OCI-LY3 (cell line): ENCODE results near the gene THSD7B.

Experiments used
- H2AFZ ChIP-seq: fragments of 200-600, 300-600 bp; shearing (Covaris generic); 2 replicates; pipeline ENCODE4 v1.6.0; 2014; ENCODE audit warnings: antibody characterized with exemption, low read depth, low read length
- H3K27ac ChIP-seq: fragments of 200-600, 300-600 bp; sonication (generic); 2 replicates; pipeline ENCODE4 v1.5.1; 2014; ENCODE audit warnings: mild to moderate bottlenecking, low read length, moderate library complexity, mixed read lengths
- H3K27me3 ChIP-seq: fragments of 200-600, 300-600 bp; sonication (generic); 2 replicates; pipeline ENCODE4 v1.6.1; 2014; ENCODE audit warnings: low read depth, low read length, mixed read lengths
- H3K36me3 ChIP-seq: fragments of 200-600, 300-600 bp; sonication (generic); replicated peaks from 2 replicates; pipeline ENCODE3; 2014; ENCODE audit warnings: low read depth, low read length, mixed read lengths
- H3K4me1 ChIP-seq: fragments of 300-600, 200-600 bp; sonication (generic); 2 replicates; pipeline ENCODE4 v1.6.1; 2014; ENCODE audit warnings: low read length, mixed read lengths
- H3K4me2 ChIP-seq: fragments of 200-600, 300-600 bp; sonication (generic); 2 replicates; pipeline ENCODE4 v1.6.1; 2014; ENCODE audit warnings: low read length, mixed read lengths
- H3K4me3 ChIP-seq: fragments of 300-600, 200-600 bp; sonication (generic); 2 replicates; pipeline ENCODE4 v1.5.1; 2014; ENCODE audit warnings: antibody characterized with exemption, mild to moderate bottlenecking, low read length, moderate library complexity
- H3K79me2 ChIP-seq: fragments of 300-600, 200-600 bp; shearing (Covaris generic); 2 replicates; pipeline ENCODE4 v1.6.1; 2014; ENCODE audit warnings: mild to moderate bottlenecking, low read length, mixed read lengths
- H3K9ac ChIP-seq: fragments of 300-600, 200-600 bp; shearing (Covaris generic); 2 replicates; pipeline ENCODE4 v1.6.0; 2014; ENCODE audit warnings: mild to moderate bottlenecking, low read length, moderate library complexity
- H3K9me3 ChIP-seq: fragments of 200-600, 300-600 bp; shearing (Covaris generic); 2 replicates; pipeline ENCODE4 v1.6.1; 2014; ENCODE audit warnings: low read length, mixed read lengths; ENCODE audit not compliant: insufficient read depth
- H4K20me1 ChIP-seq: fragments of 200-600, 300-600 bp; sonication (generic); 2 replicates; pipeline ENCODE4 v1.6.1; 2016; ENCODE audit warnings: low read length, mixed read lengths; ENCODE audit not compliant: insufficient read depth
- EZH2phosphoT487 ChIP-seq: fragments of 200-600 bp; shearing (Covaris generic); IDR thresholded peaks from 2 replicates; pipeline ENCODE4 v1.6.1; 2018; ENCODE audit warnings: antibody characterized with exemption, mixed run types, low read depth
- TF ChIP-seq, protein P1 (sequence below): fragments of 200-600, 300-600 bp; sonication (generic); IDR thresholded peaks from 2 replicates; pipeline ENCODE4 v1.5.1; 2014; ENCODE audit warnings: antibody characterized with exemption, low read length, low read depth

The THSD7B gene

DNA sequence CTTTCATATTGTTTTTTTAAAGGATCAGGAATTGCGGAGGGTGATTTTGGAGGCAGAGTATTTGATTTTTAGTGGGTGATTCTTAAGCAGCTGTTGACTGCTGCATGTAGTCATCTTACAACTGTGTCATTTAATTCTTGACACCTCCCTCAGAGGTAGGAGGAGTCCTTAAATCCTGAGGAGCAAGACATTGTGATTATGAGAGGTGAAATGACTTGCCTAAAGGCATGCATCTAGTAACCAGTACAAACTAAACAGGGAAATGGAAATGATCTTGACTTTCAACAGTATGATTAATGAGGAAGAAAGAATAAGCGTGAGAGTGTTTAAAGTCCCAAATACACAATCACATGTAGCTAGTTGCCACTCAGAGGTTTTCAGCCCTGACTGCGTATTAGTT, 440.7 kb downstream of the THSD7B start:
- Histone ChIP-seq H3K9ac (no peak overlapping the region), H3K27ac (no peak overlapping the region), H2AFZ (no peak overlapping the region), H4K20me1 (no peaks in the 10 kb centered on the region), H3K9me3 (no peaks in the 10 kb centered on the region), H3K36me3 (no peaks in the 10 kb centered on the region), H3K4me2 (no peak overlapping the region), H3K79me2 (no peaks in the 10 kb centered on the region), H3K4me3 (no peak overlapping the region), H3K27me3 (no peaks in the 10 kb centered on the region), H3K4me1 (peaks cover 5% of the 10 kb centered on the region)
- no peak for TF ChIP-seq EZH2phosphoT487
- TF ChIP-seq, protein P1, sequence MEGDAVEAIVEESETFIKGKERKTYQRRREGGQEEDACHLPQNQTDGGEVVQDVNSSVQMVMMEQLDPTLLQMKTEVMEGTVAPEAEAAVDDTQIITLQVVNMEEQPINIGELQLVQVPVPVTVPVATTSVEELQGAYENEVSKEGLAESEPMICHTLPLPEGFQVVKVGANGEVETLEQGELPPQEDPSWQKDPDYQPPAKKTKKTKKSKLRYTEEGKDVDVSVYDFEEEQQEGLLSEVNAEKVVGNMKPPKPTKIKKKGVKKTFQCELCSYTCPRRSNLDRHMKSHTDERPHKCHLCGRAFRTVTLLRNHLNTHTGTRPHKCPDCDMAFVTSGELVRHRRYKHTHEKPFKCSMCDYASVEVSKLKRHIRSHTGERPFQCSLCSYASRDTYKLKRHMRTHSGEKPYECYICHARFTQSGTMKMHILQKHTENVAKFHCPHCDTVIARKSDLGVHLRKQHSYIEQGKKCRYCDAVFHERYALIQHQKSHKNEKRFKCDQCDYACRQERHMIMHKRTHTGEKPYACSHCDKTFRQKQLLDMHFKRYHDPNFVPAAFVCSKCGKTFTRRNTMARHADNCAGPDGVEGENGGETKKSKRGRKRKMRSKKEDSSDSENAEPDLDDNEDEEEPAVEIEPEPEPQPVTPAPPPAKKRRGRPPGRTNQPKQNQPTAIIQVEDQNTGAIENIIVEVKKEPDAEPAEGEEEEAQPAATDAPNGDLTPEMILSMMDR: no peak

DNA sequence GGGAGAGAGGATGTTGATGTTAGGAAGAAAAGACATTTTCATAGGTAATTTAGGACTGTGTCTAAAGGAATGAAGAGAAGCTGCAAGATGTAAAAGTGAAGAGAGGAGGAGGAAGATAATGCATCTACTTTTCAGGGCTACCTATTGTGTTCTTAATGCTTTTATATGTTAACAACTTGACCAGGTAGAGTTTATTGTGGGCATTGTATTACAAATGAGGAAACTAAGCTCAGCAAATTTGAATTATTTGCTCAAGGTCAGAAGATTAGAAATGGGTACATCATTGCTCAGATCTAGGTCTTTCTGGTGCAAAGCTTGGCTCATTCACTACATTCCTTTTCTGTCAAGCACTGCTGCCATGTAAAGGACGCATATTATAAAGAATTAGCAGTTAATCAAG, 441.7 kb downstream of the THSD7B start:
- Histone ChIP-seq H3K4me1 (peaks cover 5% of the 10 kb centered on the region), H3K9ac (no peak overlapping the region), H3K4me2 (no peak overlapping the region), H3K27ac (no peak overlapping the region), H3K9me3 (no peaks in the 10 kb centered on the region), H3K27me3 (no peaks in the 10 kb centered on the region), H3K36me3 (no peaks in the 10 kb centered on the region), H3K4me3 (no peak overlapping the region), H2AFZ (no peak overlapping the region), H4K20me1 (no peaks in the 10 kb centered on the region), H3K79me2 (no peaks in the 10 kb centered on the region)
- TF ChIP-seq, protein P1: no peak
- no peak for TF ChIP-seq EZH2phosphoT487

- H3K4me2 ChIP-seq: no peak overlapping the region
- H3K36me3 ChIP-seq: no peaks in the 10 kb centered on the region
- no peaks in the 10 kb centered on the region for H3K79me2 ChIP-seq
- TF ChIP-seq EZH2phosphoT487: no peak
- TF ChIP-seq, protein P1: no peak
- peaks cover 5% of the 10 kb centered on the region for H3K4me1 ChIP-seq
- H3K9me3 ChIP-seq: no peaks in the 10 kb centered on the region
- H2AFZ ChIP-seq: no peak overlapping the region
- no peak overlapping the region for H3K27ac ChIP-seq
- H3K4me3 ChIP-seq: no peak overlapping the region
- no peaks in the 10 kb centered on the region for H4K20me1 ChIP-seq
- H3K9ac ChIP-seq: no peak overlapping the region
- no peaks in the 10 kb centered on the region for H3K27me3 ChIP-seq
Measured at GRCh38 chr2:137208431-137208891, 443.1 kb downstream of the THSD7B start.

GRCh38 chr2:137210039-137210438, 444.7 kb downstream of the THSD7B start:
- no peak for TF ChIP-seq EZH2phosphoT487
- TF ChIP-seq, protein P1: no peak
- H3K9ac ChIP-seq: no peak overlapping the region
- no peaks in the 10 kb centered on the region for H3K36me3 ChIP-seq
- peaks cover 5% of the 10 kb centered on the region for H3K4me1 ChIP-seq
- no peaks in the 10 kb centered on the region for H3K27me3 ChIP-seq
- no peaks in the 10 kb centered on the region for H4K20me1 ChIP-seq
- H3K4me3 ChIP-seq: no peak overlapping the region
- no peaks in the 10 kb centered on the region for H3K79me2 ChIP-seq
- no peaks in the 10 kb centered on the region for H3K9me3 ChIP-seq
- H3K4me2 ChIP-seq: no peak overlapping the region
- no peak overlapping the region for H2AFZ ChIP-seq
- H3K27ac ChIP-seq: no peak overlapping the region
